Astrocyte (in vitro differentiated cells and primary cell): ENCODE measurements around the gene AP1M1.

Source experiments
- CTCF ChIP-seq: IDR thresholded peaks from 2 replicates; pipeline ENCODE4 v1.5.1; 2011; ENCODE audit warnings: low read depth, mild to moderate bottlenecking, inconsistent platforms, low read length, moderate library complexity; ENCODE audit not compliant: insufficient read depth
- EZH2 ChIP-seq: IDR thresholded peaks from 2 replicates; pipeline ENCODE4 v1.6.1; 2012; ENCODE audit warnings: mild to moderate bottlenecking, low read length, inconsistent platforms; ENCODE audit not compliant: insufficient read depth

DNA sequence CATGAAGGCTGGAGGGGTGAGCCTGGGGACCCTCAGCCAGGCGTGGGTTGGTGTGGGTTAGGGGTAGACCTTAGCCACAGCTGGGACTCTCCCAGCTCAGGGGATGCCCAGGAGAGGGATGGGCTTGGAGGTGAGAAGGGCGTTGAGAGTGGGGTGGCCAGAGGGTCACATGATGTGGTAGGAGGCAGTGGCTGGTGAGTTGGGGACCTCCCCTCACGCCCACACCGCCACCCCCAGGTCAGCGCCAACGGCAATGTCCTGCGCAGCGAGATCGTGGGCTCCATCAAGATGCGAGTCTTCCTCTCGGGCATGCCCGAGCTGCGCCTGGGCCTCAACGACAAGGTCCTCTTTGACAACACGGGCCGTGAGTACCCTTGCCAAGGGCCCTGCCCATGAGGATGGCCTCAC lies 28.5 kb downstream of the AP1M1 start:
- TF ChIP-seq CTCF = no peak
- TF ChIP-seq EZH2 = no peak
